ENCODE results near the gene CRIM1. TPM values are rescaled to one million over a fixed set of nuclear protein-coding genes. Genes with fewer than 3 reads are reported as not detected.

The CRIM1 gene
- total and polyA plus RNA-seq, 2 donors (not counting 1 experiment from before 2014, with no cell fraction given), result 364 to 661 TPM

DNA sequence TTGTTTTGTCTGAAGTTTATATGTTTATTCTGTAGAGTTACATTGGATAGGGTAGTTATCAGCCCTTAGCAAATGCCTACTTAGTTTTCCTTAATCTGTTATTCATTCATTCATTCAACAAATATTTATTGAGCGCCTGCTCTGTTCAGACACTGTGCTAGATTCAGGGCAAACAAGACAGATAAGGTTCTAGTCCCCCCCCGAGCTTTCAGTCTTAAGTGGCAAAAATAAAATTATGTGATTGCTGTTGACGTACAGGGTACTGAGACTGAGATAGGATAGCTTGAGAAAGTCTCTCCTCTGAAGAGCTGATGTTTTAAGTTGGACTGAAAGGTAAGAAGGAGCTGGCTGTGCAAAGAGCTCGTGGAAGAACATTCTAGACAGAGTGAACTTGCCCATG, 58.7 kb downstream of the CRIM1 start:
- H3K9ac ChIP-seq (ENCODE audit: insufficient read depth, low read length), result no peak overlapping the region
- H4K20me1 ChIP-seq (ENCODE audit: control insufficient read depth, extremely low read depth, insufficient read depth, low read length), result peaks cover 1% of the 10 kb centered on the region
- peaks cover 4% of the 10 kb centered on the region for H3K36me3 ChIP-seq (ENCODE audit: control insufficient read depth, insufficient read depth, low read length)
- H3K4me1 ChIP-seq (ENCODE audit: control insufficient read depth, extremely low read depth, insufficient read depth, low read length), result peaks cover 21% of the 10 kb centered on the region
- H3K27ac ChIP-seq (ENCODE audit: insufficient read depth, low read length), result peak overlapping the region; percentile 1
- peaks cover 96% of the 10 kb centered on the region for H3K79me2 ChIP-seq (ENCODE audit: control insufficient read depth, insufficient read depth, low read length)
- no peak for TF ChIP-seq EZH2 (IDR thresholded peaks at IDR 0.05; ENCODE audit: low read length, missing control alignments)
- TF ChIP-seq, protein P1, sequence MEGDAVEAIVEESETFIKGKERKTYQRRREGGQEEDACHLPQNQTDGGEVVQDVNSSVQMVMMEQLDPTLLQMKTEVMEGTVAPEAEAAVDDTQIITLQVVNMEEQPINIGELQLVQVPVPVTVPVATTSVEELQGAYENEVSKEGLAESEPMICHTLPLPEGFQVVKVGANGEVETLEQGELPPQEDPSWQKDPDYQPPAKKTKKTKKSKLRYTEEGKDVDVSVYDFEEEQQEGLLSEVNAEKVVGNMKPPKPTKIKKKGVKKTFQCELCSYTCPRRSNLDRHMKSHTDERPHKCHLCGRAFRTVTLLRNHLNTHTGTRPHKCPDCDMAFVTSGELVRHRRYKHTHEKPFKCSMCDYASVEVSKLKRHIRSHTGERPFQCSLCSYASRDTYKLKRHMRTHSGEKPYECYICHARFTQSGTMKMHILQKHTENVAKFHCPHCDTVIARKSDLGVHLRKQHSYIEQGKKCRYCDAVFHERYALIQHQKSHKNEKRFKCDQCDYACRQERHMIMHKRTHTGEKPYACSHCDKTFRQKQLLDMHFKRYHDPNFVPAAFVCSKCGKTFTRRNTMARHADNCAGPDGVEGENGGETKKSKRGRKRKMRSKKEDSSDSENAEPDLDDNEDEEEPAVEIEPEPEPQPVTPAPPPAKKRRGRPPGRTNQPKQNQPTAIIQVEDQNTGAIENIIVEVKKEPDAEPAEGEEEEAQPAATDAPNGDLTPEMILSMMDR (conservative IDR thresholded peaks at IDR 0.05 in 1 of 2, IDR thresholded peaks at IDR 0.05 in 1 of 2; ENCODE audit: low read depth in 1 of 2, low read length in 2 of 2), result no peak
- no peak for DNase-seq (ENCODE audit: low read depth in 2 of 2)
- H3K9me3 ChIP-seq (ENCODE audit: control insufficient read depth, insufficient read depth, low read depth, low read length), result no peaks in the 10 kb centered on the region
- no peak overlapping the region for H3K4me2 ChIP-seq (ENCODE audit: extremely low read depth, insufficient read depth, low read length)
- H2AFZ ChIP-seq (ENCODE audit: low read length), result no peak overlapping the region
- H3K27me3 ChIP-seq (ENCODE audit: control insufficient read depth, insufficient read depth, low read length), result no peaks in the 10 kb centered on the region
- no peak overlapping the region for H3K4me3 ChIP-seq (replicated peaks in 1 of 4; ENCODE audit: control extremely low read depth in 1 of 4, insufficient read depth in 1 of 4, low read depth in 3 of 4, low read length in 4 of 4)

DNA sequence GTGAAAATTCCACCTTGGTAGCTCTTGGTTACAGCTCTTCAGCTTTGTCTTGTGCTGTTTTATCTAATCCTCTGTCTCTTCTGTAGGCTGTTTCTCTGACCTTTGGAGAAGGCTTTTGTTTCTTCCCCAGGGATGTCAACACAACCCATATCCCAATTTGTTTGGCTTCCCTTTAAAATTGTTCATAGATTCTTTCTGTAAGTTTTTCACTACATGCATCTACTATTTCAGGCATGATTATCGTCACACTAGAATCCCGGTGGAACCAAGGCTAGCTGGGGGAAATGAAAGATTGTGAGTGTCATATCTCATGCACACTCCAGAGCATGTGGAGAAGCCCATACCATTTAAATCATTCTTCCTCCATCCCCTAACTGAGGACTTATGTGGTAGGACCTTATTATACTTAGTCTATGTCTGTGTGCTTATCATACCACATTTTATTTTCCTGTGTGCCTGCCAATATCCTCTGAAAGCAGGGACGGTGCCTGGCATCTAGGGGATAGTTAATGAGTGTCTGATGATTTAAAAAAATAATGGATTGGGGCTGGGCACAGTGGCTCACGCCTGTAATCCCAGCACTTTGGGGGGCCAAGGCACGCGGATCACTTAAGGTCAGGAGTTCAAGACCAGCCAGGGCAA, 59.9 kb downstream of the CRIM1 start:
- DNase-seq (ENCODE audit: low read depth in 2 of 2), result no peak
- H2AFZ ChIP-seq (ENCODE audit: low read length), result no peak overlapping the region
- H3K79me2 ChIP-seq (ENCODE audit: control insufficient read depth, insufficient read depth, low read length), result peaks cover 97% of the 10 kb centered on the region
- no peaks in the 10 kb centered on the region for H3K27me3 ChIP-seq (ENCODE audit: control insufficient read depth, insufficient read depth, low read length)
- H3K4me3 ChIP-seq (replicated peaks in 1 of 4; ENCODE audit: control extremely low read depth in 1 of 4, insufficient read depth in 1 of 4, low read depth in 3 of 4, low read length in 4 of 4), result no peak overlapping the region
- peaks cover 15% of the 10 kb centered on the region for H3K4me1 ChIP-seq (ENCODE audit: control insufficient read depth, extremely low read depth, insufficient read depth, low read length)
- peaks cover 4% of the 10 kb centered on the region for H3K36me3 ChIP-seq (ENCODE audit: control insufficient read depth, insufficient read depth, low read length)
- TF ChIP-seq, protein P1 (conservative IDR thresholded peaks at IDR 0.05 in 1 of 2, IDR thresholded peaks at IDR 0.05 in 1 of 2; ENCODE audit: low read depth in 1 of 2, low read length in 2 of 2), result no peak
- TF ChIP-seq EZH2 (IDR thresholded peaks at IDR 0.05; ENCODE audit: low read length, missing control alignments), result no peak
- no peaks in the 10 kb centered on the region for H3K9me3 ChIP-seq (ENCODE audit: control insufficient read depth, insufficient read depth, low read depth, low read length)
- no peak overlapping the region for H3K4me2 ChIP-seq (ENCODE audit: extremely low read depth, insufficient read depth, low read length)
- no peaks in the 10 kb centered on the region for H4K20me1 ChIP-seq (ENCODE audit: control insufficient read depth, extremely low read depth, insufficient read depth, low read length)
- no peak overlapping the region for H3K9ac ChIP-seq (ENCODE audit: insufficient read depth, low read length)
- no peak overlapping the region for H3K27ac ChIP-seq (ENCODE audit: insufficient read depth, low read length)

DNA sequence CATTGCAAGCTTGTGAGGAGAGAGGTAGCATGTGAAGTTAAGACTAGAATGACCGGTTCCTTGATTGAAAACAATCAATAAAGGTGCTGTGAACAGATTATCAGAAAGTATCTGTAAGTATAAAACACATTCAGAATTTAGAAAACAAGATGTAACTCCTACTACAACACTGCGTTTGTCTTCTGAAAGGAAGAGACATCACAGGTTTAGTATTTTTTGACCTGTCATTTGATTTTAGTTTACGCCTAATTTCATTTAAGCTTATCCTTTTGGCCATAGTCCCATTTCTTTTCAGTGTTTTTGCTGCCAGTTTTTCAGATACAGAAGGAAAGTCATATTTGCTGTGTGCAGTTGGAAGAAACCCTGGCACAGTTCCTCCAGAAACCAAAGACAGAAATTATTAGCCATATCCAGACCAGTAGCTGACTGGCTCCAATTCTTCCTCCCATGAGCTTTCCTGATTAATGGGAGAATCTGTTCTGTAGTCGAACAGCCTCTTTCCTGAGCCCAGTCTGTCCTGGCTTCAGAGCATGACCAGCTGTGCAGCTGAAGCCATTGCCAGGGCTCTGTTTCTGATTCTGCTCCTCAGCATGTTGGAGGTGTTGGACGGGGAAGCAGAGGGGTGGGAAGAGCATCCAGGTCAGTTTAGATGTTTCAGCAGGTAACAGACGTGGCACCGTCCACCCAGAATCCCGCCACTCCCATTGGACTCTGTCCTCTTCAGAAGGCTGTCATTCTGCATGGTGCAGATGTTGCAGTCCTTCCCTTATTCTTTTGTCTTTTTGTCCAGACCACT, 61.0 kb downstream of the CRIM1 start:
- H4K20me1 ChIP-seq (ENCODE audit: control insufficient read depth, extremely low read depth, insufficient read depth, low read length), result no peaks in the 10 kb centered on the region
- no peak overlapping the region for H3K4me2 ChIP-seq (ENCODE audit: extremely low read depth, insufficient read depth, low read length)
- no peak overlapping the region for H3K27ac ChIP-seq (ENCODE audit: insufficient read depth, low read length)
- H3K4me1 ChIP-seq (ENCODE audit: control insufficient read depth, extremely low read depth, insufficient read depth, low read length), result peaks cover 8% of the 10 kb centered on the region
- TF ChIP-seq EZH2 (IDR thresholded peaks at IDR 0.05; ENCODE audit: low read length, missing control alignments), result no peak
- TF ChIP-seq, protein P1 (conservative IDR thresholded peaks at IDR 0.05 in 1 of 2, IDR thresholded peaks at IDR 0.05 in 1 of 2; ENCODE audit: low read depth in 1 of 2, low read length in 2 of 2), result no peak
- H3K9me3 ChIP-seq (ENCODE audit: control insufficient read depth, insufficient read depth, low read depth, low read length), result no peaks in the 10 kb centered on the region
- peaks cover 4% of the 10 kb centered on the region for H3K36me3 ChIP-seq (ENCODE audit: control insufficient read depth, insufficient read depth, low read length)
- no peak overlapping the region for H3K4me3 ChIP-seq (replicated peaks in 1 of 4; ENCODE audit: control extremely low read depth in 1 of 4, insufficient read depth in 1 of 4, low read depth in 3 of 4, low read length in 4 of 4)
- DNase-seq (ENCODE audit: low read depth in 2 of 2), result peak; percentile 43 to 47
- peaks cover 97% of the 10 kb centered on the region for H3K79me2 ChIP-seq (ENCODE audit: control insufficient read depth, insufficient read depth, low read length)
- H2AFZ ChIP-seq (ENCODE audit: low read length), result no peak overlapping the region
- H3K27me3 ChIP-seq (ENCODE audit: control insufficient read depth, insufficient read depth, low read length), result no peaks in the 10 kb centered on the region
- no peak overlapping the region for H3K9ac ChIP-seq (ENCODE audit: insufficient read depth, low read length)

All from fibroblast of lung (primary cell).